HG03103 (cell line): ENCODE results near the gene WNK2.
"Not testable (repeated sequence)": the region's sequence is repeated elsewhere in the genome, so short reads cannot be mapped to it uniquely, and the experiment has no call there.

Source experiments
- ATAC-seq: cut with Tn5 transposase; IDR thresholded peaks from one replicate; pipeline ENCODE4 v1.9.1; 2021; ENCODE audit warnings: low read depth; ENCODE audit not compliant: unreplicated experiment

The WNK2 gene

GRCh38 chr9:93320591-93321219 lies 136.8 kb downstream of the WNK2 start:
- ATAC-seq = no peak

GRCh38 chr9:93321220-93321610 lies 137.3 kb downstream of the WNK2 start:
- ATAC-seq = no peak

GRCh38 chr9:93323446-93323954 lies 139.6 kb downstream of the WNK2 start:
- not testable (repeated sequence) for ATAC-seq

DNA sequence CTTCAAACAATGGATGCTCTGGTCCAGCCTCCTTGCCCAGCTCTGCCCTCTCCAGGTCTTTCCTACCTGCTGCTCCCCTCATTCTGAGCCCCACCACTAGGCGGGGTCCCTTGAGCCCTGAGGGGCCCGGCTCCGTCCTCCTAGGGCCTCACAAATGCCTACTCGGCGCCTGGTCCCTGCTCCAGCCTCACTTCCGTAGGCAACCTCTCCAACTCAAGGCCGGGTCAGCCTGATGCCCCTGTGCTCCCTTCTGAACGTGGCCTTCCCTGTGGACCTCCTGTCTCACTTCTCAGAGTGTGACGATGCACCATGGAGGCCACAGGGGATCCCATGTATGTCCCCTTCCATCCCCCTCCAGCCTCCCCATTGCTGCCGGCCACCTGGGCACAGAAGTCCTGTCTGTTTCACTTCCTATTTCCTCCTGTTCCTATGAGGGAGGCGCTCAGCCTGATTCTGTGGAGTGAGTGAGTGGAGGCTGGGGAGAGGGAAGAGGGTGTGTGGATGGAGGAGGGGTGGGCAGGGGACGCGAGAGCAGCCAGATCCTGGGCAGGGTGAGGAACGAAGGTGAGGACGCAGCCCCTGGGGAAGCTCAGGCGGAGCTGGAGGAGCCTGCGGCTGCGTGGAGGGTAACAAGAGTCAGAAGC lies 140.4 kb downstream of the WNK2 start:
- no peak for ATAC-seq

GRCh38 chr9:93325307-93326035 lies 141.5 kb downstream of the WNK2 start:
- no peak for ATAC-seq

DNA sequence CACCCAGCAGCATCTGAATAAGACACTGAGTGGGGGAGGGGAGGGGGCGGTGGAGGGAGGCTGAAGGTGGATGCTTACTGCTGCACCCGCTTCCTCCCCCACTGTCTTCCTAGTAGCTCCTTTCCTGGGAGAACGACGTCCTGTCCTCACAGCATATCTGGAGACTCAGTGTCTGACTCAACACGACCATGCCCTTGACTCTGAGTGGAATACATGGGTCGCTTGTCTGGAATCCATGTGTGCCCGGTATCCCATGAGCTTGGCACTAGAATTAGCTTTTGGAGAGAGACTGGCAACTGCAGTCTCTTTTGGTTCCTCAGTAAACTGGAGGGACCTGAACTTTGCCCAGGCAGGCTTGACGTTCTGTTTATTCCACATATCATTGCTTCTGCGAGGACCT lies 142.1 kb downstream of the WNK2 start:
- no peak for ATAC-seq

DNA sequence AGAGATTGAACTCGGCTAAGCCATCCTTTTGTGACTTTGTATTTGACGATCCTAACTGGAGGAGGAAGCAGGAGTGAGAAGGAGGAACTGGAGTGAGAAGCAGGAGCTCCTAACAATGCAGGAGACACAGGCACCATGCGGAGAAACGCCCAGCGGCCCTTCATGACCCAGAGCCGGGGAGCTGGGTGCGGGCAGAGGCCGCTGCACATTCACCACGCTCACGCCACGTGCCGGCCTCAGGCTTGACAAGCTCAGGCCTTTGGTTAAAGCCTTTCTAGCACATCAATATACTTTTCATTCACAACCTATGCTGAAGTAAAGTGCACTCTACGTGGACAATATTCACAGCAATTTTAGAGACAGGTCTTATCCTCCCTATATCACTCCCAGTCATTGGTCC lies 142.7 kb downstream of the WNK2 start:
- ATAC-seq = no peak

- no peak for ATAC-seq
Measured at GRCh38 chr9:93329629-93330280, 145.8 kb downstream of the WNK2 start.

GRCh38 chr9:93332317-93332716 lies 148.4 kb downstream of the WNK2 start:
- ATAC-seq = no peak

- no peak for ATAC-seq
Measured at GRCh38 chr9:93336720-93337119, 152.8 kb downstream of the WNK2 start.

GRCh38 chr9:93338196-93338595 lies 154.3 kb downstream of the WNK2 start:
- not testable (repeated sequence) for ATAC-seq

DNA sequence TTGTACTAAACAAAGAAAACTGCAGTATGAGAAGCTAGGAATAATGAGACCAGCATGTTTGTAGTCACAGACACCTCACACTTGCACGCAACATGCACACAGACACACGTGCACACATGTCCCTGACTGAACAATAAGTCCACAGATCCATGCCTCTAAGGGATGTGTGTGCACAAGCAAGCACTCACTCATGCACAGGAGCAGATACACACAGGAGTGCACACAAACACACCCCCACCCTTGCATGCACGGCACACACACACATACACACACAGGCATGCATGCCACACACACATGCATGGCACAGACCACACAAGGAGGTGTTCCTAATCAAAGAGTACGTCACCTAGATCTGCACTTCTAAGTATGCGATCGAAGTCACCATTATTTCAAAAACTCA lies 156.2 kb downstream of the WNK2 start:
- ATAC-seq = no peak

DNA sequence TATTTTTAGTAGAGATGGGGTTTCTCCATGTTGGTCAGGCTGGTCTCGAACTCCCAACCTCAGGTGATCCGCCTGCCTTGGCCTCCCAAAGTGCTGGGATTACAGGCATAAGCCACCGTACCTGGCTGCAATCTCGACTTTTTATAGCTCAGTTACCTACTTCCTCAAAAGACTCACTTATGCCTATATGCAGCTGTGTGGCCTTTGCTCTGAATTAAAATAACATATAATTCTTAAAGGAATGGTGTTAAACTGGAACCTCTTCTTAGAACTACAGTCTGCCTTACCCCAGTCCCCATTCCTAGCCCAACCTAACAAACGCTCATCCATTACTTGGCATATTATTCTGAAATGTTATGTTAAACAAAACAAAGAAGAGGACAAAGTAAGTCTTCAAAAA lies 157.9 kb downstream of the WNK2 start:
- not testable (repeated sequence) for ATAC-seq

GRCh38 chr9:93342428-93342827 lies 158.5 kb downstream of the WNK2 start:
- not testable (repeated sequence) for ATAC-seq

DNA sequence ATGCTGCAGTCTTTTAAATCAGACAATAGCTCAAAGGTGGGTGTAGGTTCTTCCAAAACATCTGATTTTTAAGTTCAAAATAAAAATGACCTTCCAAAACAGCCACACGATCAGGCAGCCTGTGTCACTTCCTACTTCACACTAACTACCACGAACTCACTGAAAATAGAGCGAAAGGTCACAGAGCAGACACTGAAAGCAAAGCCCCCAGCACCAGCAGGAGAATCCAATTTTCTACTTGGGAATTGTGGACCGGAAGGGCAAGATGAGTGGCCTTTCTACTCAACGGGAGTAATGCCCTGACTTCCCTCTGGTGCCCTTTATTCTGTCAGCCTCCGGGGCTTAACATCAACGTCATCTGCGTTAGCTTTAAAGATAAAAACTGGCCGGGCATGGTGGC lies 159.7 kb downstream of the WNK2 start:
- ATAC-seq = no peak

- ATAC-seq = no peak
Measured at GRCh38 chr9:93345643-93346230, 161.8 kb downstream of the WNK2 start.

- ATAC-seq = no peak
Measured at GRCh38 chr9:93346231-93347112, 162.5 kb downstream of the WNK2 start.

GRCh38 chr9:93347371-93347975 lies 163.5 kb downstream of the WNK2 start:
- not testable (repeated sequence) for ATAC-seq
